ENCODE measurements around the gene UBE2E2. TPM values are rescaled to one million over a fixed set of nuclear protein-coding genes. Genes with fewer than 3 reads are reported as not detected.

UBE2E2 gene
- total RNA-seq, 4 donors from 2014 or later, result 7.9 to 44.7 (median 26.6) TPM

- Histone ChIP-seq H3K9me3 (no peaks in the 10 kb centered on the region), H3K27ac (no peak overlapping the region), H3K27me3 (no peaks in the 10 kb centered on the region), H3K36me3 (no peaks in the 10 kb centered on the region), H3K4me3 (no peak overlapping the region), H3K4me1 (peaks cover 45 to 56% of the 10 kb centered on the region in 2 donors)
- intact Hi-C loops (cut with DNase I; ENCODE audit: low total_unique reads), result no loop called here
- ATAC-seq (no peak), DNase-seq (no peak)
- in situ Hi-C loops (cut with MboI; ENCODE audit: low sequenced_read_pairs in 4 of 4), result no loop called here
- TF ChIP-seq POLR2A (IDR thresholded peaks at IDR 0.05), result no peak
- no peak for TF ChIP-seq CTCF (IDR thresholded peaks at IDR 0.05 in 4 of 5, conservative IDR thresholded peaks at IDR 0.05 in 1 of 5)
Observed at GRCh38 chr3:23497156-23497555, 294.0 kb downstream of the UBE2E2 start.

- ATAC-seq, result peak; percentile 96 to 97
- intact Hi-C loops (cut with DNase I; ENCODE audit: low total_unique reads) (no loop called here), in situ Hi-C loops (cut with MboI; ENCODE audit: low sequenced_read_pairs in 4 of 4) (no loop called here)
- Histone ChIP-seq H3K27ac (peak overlapping the region; percentile 76 to 85 (median 80)), H3K27me3 (no peaks in the 10 kb centered on the region), H3K4me3 (no peak overlapping the region), H3K9me3 (no peaks in the 10 kb centered on the region), H3K4me1 (peaks cover 37 to 39% of the 10 kb centered on the region in 2 donors), H3K36me3 (no peaks in the 10 kb centered on the region)
- peak; percentile 65 to 75 for DNase-seq
- TF ChIP-seq POLR2A (IDR thresholded peaks at IDR 0.05) (peak in 1 of 2 donors; percentile 31), CTCF (IDR thresholded peaks at IDR 0.05 in 4 of 5, conservative IDR thresholded peaks at IDR 0.05 in 1 of 5) (no peak)
Observed at GRCh38 chr3:23501201-23501802, 298.2 kb downstream of the UBE2E2 start.

- in situ Hi-C loops (cut with MboI; ENCODE audit: low sequenced_read_pairs in 4 of 4) (no loop called here), intact Hi-C loops (cut with DNase I; ENCODE audit: low total_unique reads) (no loop called here)
- H3K4me3 ChIP-seq, result no peak overlapping the region
- H3K27me3 ChIP-seq, result no peaks in the 10 kb centered on the region
- no peaks in the 10 kb centered on the region for H3K9me3 ChIP-seq
- ATAC-seq (peak in 1 of 2 donors; percentile 28), DNase-seq (no peak)
- no peak overlapping the region for H3K27ac ChIP-seq
- H3K4me1 ChIP-seq, result peaks cover 1 to 2% of the 10 kb centered on the region in 2 donors
- TF ChIP-seq CTCF (IDR thresholded peaks at IDR 0.05 in 4 of 5, conservative IDR thresholded peaks at IDR 0.05 in 1 of 5), result no peak
- no peak for TF ChIP-seq POLR2A (IDR thresholded peaks at IDR 0.05)
- no peaks in the 10 kb centered on the region for H3K36me3 ChIP-seq
Observed at GRCh38 chr3:23508464-23508863, 305.3 kb downstream of the UBE2E2 start.

GRCh38 chr3:23518441-23518840 lies 315.3 kb downstream of the UBE2E2 start:
- no peak for TF ChIP-seq CTCF (IDR thresholded peaks at IDR 0.05 in 4 of 5, conservative IDR thresholded peaks at IDR 0.05 in 1 of 5)
- no peak for TF ChIP-seq POLR2A (IDR thresholded peaks at IDR 0.05)
- intact Hi-C loops (cut with DNase I; ENCODE audit: low total_unique reads), result no loop called here
- no peak for DNase-seq
- no peaks in the 10 kb centered on the region for H3K9me3 ChIP-seq
- peaks cover 7 to 9% of the 10 kb centered on the region in 2 donors for H3K4me1 ChIP-seq
- H3K27me3 ChIP-seq, result no peaks in the 10 kb centered on the region
- no peak for ATAC-seq
- no peaks in the 10 kb centered on the region for H3K36me3 ChIP-seq
- in situ Hi-C loops (cut with MboI; ENCODE audit: low sequenced_read_pairs in 4 of 4), result no loop called here
- no peak overlapping the region for H3K4me3 ChIP-seq
- no peak overlapping the region for H3K27ac ChIP-seq

Measured in gastrocnemius medialis (tissue), 4 donors.